DLD1 (cell line): ENCODE measurements around the gene LGALS4.
"Not testable (repeated sequence)": the region's sequence is repeated elsewhere in the genome, so short reads cannot be mapped to it uniquely, and the experiment has no call there.

Experiments used
- in situ Hi-C: cut with HindIII; loops from 2 replicates; pipeline ENCODE4 v1.10.0; 2017; ENCODE audit warnings: low sequenced_read_pairs

Gene LGALS4

DNA sequence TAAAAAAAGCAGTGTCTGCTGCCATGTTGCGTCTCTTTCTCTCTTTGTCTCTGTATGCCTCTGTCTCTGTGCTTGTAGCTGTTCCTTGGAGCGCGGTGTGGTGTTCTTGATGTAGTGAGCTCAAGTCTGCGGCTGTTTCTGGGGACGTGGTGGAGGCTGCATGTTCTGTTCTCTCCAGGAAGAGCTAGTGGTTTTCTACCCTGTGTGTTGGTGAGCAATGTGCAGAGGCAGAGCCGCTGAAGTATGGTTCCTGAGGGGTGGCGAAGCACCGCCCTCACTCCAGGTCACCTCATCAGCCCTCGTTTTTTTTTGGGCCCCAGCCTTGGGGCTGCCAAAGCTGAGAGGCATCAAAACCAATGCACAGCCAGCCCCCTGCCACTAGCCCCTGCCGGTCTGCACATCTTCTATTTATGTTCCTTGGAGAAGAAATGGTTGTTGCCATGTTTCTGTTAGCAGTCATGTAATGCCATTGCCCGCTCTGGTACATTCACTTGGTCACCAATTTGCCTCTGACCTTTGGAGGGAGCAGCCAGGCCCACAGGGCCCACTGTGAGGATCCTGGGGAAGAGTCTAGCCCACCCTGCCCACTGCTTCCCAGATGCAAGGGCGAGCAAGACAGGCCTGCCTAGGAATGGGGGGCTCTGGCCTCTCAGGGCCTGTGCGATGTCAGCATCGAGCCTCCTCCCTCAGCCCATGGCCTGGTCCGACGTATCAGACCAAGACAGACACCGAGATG, 29.9 kb upstream of the LGALS4 start:
- in situ Hi-C loops = no loop called here

DNA sequence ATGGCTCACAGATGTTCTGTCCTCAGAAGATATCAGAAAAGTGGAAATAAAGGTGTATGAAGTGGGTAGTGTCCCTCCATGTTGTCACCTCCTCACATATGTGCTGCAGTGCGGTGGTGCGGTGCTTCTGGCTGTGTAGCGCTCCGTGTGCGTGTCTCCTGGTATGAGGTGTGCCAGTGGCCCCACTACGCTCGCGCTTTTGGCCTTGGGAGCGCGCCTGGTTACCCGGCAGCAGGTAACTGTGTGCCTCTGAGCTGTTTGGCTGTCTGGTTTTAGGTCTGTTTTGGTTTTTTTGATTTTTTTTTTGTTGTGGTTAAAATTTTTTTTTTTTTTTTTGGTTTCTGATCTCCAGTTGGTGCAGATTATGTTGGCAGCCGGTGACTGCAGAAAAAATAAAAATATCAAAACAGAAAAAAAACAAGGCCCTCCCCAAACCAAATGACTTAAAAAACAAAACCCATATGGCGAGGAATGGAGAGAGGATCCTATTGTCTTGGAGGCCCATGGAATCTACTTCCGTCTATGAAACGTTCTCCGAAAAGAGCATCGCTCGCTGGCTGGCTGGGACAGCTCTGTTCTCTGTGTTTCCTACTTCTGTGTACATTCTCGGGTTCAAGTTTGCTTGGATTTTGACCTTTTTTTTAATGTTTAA, 29.2 kb upstream of the LGALS4 start:
- in situ Hi-C loops = no loop called here

DNA sequence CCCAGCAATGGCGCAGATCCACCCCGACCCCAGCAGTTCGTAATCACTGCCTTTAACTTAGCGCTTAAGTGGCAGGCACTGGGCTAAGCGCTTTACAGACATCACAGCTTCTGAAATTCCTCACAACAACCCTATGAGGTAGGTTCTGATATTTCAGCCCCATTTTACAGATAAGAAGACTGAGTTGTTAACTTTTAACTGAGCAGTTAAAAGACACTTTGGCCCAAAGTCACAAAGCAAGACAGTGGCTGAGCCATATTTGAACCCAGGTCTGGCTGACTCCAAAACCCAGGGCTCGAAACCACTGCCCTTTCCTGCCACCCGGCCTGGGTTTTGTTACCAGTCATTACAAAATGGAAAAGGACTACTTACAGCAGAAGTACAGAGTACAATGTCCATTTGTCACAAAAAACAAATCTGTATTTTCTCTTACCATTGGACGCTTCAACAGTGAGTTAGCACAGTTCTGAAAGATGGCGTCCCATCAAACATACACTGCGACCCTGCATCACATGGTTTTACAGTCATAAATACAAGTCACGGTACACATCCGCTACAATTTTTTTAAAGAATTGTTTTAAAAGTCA, 28.5 kb upstream of the LGALS4 start:
- in situ Hi-C loops = no loop called here

DNA sequence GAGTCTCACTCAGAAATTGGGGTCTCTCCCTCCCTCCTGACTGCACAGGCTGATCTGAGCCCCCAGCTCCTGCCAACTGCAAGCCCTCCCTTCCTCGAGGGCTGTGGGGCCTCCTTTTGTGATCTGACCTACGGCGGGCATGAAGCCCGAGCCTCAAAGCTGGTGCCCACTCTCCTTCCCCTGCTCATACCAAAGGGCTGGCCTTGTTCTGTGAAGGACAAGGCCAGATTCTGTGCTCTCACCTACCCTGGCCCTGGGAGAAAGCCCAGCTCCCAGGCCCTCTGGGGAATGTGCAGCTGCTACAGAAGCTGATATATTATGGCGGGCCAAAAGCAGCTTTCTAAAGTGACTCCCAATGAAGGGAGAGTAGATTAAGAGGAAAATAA, 27.8 kb upstream of the LGALS4 start:
- in situ Hi-C loops = no loop called here

DNA sequence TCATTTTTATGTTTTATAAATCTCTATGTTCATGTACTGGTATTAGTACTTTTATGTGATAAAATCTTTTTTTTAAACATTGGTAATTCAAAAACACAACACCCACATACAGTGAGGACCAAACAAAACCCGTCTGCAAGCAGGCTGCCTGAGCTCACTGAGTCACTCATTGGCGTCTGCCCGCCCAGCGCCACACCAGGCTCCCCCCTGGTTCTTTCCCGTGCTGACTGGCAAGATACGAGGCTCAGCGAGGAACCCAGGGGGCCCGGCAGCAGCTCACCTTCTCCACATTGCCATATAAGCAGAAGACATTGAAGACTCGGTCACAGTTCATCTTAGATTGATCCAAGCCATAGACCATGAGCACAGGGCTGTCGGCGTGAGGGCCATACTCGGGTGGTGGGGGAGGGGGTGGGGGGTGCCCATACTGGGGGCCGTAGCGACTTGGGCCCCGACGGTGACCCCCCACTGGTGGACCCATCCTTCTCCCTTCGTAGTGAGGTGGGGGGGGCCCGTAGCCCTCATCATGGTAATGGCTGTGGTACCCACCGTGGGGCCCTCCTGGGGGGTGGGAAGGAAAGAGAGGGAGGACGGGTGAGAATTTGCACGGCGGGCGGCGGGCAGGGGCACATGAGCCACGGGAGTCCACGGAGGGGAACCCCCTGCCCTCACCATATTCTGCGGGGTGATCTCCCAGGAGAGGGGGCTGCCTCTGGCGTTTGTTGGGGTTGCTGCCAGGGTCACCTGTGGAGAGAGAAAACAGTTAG, 27.3 kb upstream of the LGALS4 start:
- in situ Hi-C loops = no loop called here

DNA sequence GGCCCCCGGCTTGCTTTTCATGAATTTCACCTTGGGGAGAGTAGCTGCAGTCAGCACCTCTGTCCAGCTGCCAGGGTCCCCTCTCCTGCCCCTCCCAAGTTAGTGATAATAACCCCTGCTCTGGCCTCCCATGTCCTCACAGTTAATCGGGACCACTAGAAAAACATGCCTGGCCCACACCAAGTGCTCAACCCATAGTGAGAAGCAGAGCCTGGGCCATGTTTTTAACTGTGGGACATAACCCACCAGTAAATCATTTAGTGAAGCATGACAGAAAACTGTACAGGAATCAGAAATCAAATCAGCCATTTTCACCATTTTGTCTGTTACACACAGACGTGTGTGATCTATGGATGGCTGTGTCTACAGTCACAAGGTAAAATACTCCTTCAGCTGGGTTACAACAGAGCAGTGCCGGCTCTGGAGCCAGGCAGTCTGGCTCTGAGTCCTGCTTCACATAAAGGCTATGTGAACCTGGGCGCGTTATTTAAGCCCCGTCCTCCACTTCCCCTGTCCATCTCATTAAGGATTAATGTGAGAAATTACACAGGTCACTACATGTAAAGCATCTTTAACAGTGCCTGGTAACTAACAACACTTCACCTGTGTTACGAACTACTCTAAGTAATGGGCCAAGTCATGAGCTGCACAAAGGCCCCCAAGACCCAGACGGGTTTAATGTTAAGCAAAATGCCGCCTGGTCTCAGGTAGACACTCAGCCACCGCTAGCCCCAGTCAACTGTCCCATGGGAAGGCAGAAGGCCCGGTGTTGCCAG, 26.4 kb upstream of the LGALS4 start:
- in situ Hi-C loops = no loop called here

DNA sequence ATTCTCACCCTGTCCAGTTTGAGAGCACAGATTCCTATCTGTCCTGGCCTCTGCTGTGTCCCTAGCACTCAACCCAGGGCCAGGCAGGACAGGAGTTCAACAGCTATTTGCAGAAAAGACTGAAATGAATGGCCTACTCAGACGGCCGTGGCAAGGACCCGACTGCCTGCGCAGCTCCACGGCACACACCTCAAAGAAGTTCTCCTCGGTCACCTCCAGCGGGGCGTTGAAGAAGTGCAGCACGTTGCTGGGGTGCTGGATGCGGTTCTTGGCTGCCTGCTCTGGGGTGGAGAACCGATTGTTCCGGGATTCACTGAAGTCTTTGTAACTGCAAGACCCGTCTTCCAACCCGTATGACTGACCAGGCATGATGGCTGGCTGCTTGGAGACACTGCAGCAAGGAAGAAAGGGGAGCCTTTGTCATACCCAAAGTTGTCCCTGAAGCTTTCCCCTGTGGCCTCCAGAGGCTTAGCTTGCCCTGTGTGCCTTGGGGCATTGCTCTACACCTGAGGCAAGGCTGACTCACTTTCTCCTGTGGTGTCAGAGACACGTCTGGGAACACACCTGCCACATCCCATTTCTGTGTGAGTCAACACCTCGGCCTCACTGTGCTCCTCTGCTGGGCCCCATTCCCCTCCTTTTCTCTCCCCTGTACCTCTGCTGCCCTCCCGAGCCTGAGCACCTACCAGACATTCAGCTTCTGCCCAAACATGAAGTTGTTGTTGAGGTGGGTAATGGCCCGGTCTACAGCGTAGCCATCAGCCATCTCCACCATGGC, 25.7 kb upstream of the LGALS4 start:
- in situ Hi-C loops = no loop called here

DNA sequence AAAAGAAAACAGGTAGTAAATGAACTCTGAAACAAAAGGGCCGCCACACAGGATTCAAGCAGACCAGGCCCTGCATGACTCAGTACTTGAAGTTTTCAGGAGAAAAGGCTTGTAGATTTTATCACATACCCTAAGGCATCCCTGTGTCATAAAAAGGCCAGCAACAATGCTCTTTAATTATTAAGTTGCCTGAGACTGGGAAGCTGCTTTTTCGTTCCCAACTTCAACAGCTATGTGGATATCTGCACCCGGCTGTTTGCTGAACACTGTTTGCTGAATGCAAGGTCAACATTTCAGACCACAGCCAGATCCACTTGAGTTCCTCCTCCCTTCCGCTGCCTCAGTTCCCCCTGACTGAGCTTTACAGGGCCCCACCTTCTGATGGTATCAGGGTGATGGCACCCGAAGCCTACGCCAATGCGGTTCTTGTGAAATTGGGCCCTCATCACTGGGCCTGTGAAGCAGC, 24.9 kb upstream of the LGALS4 start:
- in situ Hi-C loops = no loop called here

DNA sequence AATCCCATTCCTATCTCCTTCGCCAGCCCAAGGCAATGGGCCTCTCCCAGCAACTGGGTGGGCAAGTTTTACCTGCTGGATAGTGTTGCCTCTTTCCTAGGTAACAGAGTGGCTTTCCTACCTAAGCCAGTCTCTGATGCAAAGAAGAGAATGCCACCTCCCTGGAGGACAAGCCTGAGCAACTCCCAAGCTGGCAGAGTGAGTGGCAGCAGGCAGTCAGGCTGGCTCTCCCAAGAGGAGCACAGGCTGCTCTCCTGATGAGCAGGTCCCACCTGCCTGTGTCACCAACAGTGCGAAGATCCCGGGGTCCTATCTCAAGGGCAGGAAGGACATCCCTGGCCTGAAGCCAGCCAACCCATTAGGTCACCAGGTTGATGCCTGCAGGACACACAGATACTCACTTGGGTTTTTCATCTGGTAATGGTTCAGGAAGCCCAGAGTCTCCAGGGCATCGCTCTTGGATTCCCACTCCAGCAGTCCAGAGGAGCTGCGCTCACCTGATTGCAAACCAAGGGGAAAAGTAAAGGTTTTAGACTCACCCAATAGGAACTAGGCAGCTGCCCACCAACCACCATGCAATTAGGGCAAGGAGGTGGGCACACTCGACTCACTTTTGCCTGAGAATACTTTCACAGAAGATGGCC, 24.4 kb upstream of the LGALS4 start:
- in situ Hi-C loops = no loop called here

DNA sequence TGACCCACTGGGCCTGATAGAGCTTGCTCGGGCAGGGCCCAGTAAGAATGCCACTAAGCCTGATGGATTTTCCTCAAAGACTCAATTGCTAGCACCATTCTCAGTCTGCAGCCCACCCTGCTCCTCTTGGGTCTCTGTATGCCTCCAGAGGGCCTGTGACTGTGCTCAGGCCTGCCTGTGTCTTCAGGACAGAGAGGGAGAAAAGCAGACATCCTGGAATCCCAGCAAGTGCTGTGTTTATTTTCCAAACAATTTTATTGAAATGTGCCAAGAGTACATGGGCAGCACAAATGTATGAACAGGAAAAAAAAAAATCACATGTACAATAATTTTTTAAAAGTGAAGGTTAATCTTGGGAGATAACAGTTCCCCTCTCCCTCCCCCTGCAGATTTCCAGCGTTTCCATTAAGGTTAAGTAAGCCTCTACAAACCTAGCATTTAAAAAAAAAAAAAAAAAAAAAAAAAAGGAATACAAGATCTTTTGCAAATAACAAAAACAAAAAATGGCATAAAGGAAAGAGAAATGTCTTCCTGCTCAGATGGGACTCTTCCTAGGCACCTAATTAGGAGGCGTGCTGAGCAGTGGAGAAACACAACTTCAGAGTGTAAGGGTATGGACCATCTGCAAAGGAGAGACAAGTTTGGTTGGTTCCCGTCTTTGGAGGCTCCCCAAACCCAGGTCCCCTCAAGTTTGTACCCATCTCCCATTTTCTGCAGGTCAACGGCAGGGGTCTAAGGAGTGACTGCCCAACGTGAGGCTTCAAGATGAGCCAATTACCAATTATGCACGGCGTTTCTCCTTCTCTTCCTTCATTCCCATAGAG, 23.6 kb upstream of the LGALS4 start:
- in situ Hi-C loops = no loop called here

DNA sequence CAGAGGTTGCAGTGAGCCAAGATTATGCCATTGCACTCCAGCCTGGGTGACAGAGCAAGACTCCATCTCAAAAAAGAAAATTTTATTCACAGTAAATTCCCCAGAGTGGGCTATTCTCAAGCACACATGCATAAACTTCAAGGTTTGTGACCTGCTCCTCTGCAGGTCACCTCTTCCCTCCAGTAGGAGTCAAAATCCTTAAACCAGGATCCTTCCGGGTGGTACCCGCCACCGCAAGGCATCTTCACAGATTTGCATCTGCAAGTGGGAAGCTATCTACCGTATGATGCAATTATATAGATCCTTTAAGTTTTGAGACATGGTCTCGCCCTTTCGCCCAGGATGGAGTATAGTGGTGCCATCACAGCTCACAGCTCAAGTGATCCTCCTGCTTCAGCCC, 21.8 kb upstream of the LGALS4 start:
- in situ Hi-C loops = no loop called here

DNA sequence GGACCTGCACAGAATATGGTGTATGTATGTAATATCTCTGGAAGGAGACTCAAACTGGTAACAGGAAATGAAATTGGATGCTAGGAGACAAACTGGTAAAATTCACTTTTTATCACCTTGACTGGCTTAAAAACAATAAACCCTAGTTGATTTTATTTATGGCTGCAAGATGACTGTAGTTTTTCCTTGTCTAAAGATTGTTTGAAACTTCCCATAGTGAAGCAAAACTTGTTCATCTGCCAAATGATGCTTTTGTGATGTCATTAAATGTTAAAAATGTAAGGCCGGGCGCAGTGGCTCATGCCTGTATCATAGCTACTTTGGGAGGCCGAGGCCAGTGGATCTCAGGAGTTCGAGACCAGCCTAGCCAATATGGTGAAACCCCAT, 21.4 kb upstream of the LGALS4 start:
- in situ Hi-C loops = no loop called here

DNA sequence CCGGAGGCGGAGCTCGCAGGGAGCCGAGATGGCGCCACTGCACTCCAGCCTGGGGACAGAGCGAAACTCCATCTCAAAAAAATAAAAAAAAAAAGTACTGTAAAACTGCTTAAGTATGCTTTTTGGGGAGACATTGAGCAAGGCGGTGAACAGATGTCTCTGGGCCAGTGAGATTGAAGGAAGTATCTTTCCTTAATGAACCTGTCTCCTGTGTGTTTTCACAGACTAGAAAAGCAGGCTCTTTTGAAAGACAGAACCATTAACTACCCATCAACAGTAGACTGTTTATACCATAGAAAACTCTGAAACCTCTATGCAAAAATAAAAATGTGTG, 20.3 kb upstream of the LGALS4 start:
- in situ Hi-C loops = no loop called here

DNA sequence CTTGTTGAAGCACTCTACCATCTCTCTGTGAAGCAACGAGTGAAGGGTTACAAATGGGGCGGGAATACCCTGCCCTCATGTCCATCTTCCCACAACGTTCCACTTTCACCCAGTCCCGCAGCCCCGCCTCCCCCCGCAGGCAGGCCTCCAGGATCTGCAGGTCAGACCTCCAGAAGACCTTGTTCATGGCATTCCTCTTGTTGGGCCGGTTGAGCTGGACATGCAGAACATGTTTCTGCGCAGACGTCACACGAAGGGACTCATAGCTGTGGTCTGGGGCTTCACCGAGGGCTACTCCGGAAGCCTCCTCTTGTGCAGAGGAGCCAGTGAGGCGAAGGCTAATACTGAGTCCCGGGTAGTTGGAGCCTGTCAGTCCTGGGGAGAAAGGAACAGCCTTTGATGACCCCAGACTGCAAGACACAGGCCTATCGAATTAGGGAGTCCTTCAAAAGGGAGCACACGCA, 18.4 kb upstream of the LGALS4 start:
- in situ Hi-C loops = no loop called here

DNA sequence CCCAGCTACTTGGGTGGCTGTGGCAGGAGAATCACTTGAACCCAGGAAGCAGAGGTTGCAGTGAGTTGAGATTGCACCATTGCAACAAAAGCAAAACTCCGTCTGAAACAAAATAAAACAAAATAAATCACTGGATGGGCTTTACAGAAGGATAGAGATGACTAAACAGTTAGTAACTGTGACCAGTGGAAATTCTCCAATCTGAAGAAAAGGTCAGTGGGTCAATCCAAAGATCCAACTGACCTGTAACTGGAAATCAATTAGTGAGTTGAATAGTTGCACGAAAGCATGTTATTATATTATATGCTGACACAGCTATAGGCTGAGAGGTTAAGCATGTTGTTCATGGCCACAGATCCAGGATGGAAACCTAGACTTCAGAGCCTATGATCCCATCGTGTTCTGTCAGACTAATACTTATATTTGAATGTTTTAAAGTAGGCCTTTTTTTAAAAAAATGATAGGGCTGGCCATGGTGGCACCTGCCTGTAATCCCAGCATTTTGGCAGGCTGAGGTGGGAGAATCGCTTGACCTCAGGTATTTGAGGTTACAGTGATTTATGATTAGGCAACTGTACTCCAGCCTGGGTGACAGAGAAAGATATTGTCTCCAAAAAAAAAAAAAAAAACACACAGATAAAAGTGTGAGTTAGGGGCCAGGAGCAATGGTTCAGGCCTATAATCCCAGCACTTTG, 17.4 kb upstream of the LGALS4 start:
- in situ Hi-C loops = no loop called here

DNA sequence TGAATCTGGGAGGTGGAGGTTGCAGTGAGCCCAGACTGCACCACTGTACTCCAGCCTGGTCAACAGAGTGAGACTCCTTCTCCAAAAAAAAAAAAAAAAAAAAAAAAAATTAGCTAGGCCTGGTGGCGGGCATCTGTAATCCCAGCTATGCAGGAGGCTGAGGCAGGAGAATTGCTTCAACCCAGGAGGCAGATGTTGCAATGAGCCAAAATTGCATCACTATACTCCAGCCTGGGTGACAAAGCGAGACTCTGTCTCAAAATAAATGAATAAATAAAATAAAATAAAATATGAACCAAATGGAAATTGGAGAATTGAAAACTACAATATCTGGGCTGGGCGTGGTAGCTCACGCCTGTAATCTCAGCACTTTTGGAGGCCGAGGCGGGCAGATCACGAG, 16.5 kb upstream of the LGALS4 start:
- in situ Hi-C loops = not testable (repeated sequence)

DNA sequence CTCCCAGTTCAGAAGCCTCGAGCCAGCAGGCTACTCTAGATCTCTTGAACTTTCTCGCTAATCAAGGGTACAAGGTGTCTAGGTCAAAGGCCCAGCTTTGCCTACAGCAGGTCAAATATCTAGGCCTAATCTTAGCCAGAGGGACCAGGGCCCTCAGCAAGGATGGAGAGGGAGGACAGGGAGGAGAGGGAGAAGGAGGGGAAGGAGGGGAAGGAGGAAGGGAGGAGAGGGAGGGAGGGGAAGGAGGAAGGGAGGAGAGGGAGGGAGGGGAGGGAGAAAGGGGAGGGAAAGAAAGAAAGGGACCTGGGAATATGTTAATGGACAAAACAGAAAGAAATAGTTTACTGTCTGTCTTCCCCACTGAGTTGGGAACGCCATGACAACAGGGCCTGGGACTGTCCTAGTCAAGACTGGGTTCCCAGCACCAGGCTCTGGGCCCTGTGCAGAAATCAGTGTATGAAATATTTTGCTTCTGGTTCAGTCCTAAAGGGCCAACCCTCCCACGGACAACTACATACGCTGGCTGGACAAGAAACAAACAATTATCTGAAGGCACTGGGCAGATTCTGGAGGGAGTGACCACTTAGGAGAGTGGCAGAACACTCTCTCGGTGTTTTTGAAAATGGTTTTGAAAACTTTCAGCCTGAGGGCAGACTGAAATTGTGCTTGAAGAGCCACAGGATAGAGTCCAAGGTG, 14.3 kb upstream of the LGALS4 start:
- in situ Hi-C loops = no loop called here

DNA sequence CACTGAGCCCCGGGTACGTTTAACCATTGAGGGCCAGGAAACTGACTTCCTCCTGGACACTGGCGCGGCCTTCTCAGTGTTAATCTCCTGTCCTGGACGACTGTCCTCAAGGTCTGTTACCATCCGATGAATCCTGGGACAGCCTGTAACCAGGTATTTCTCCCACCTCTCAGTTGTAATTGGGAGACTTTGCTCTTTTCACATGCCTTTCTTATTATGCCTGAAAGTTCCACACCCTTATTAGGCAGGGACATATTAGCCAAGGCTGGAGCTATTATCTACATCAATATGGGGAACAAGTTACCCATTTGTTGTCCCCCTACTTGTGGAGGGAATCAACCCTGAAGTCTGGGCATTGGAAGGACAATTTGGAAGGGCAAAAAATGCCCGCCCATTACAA, 13.2 kb upstream of the LGALS4 start:
- in situ Hi-C loops = not testable (repeated sequence)
